Endothelial cell of umbilical vein (primary cell): Measurements from ENCODE around the gene COQ6. TPM values are rescaled to one million over a fixed set of nuclear protein-coding genes. Genes with fewer than 3 reads are reported as not detected.

Experiments used
- BruUV-seq: library from RNA; stranded (reverse); fragments of 400-500 nt; replicated peaks from 2 replicates; lab custom pipeline; 2021; lab: Mats Ljungman, UMichigan
- CTCF ChIA-PET: fragments of 300-600, 350-600 bp; sonication (Branson Sonifier 250); formaldehyde crosslinking; loops from one replicate; lab custom pipeline; 2021; ENCODE audit warnings: antibody characterized with exemption, inconsistent platforms; lab: Charles Lee
- POLR2A ChIA-PET: fragments of 300-600, 350-600 bp; sonication (Branson Sonifier 250); formaldehyde crosslinking; loops from one replicate; lab custom pipeline; 2021; ENCODE audit warnings: antibody characterized with exemption, inconsistent platforms; lab: Charles Lee
- DNase-seq: peaks from one replicate; pipeline ENCODE4 v3.0.0-alpha.2; 2011; ENCODE audit warnings: low read depth, low spot score
- FAIRE-seq: peaks from 2 replicates; lab custom pipeline; 2011; peaks lifted over from hg19 to GRCh38; lab: Jason Lieb, UNC
- H2AFZ ChIP-seq: 2 replicates; pipeline ENCODE4 v1.6.0; 2012; ENCODE audit warnings: low read depth, low read length, control low read depth, inconsistent platforms
- H3K27ac ChIP-seq: 2 replicates; pipeline ENCODE4 v1.5.1; 2011; ENCODE audit warnings: low read depth, mild to moderate bottlenecking, control low read depth, low read length, moderate library complexity; ENCODE audit not compliant: insufficient read depth
- H3K27me3 ChIP-seq, 2 experiments: 2 replicates each; pipeline versions ENCODE4 v1.6.0 to v1.6.1; 2011; ENCODE audit warnings: low read length in 2 of 2, mixed read lengths in 1 of 2; ENCODE audit not compliant: control insufficient read depth in 2 of 2, insufficient read depth in 2 of 2
- H3K36me3 ChIP-seq, 2 experiments: 2 replicates in 1 of 2; 3 replicates in 1 of 2; pipeline ENCODE4 v1.5.1; 2011; ENCODE audit warnings: low read length in 2 of 2, mild to moderate bottlenecking in 1 of 2, moderate library complexity in 1 of 2; ENCODE audit not compliant: control insufficient read depth in 2 of 2, insufficient read depth in 2 of 2; ENCODE audit errors: extremely low read depth in 1 of 2
- H3K4me1 ChIP-seq: 3 replicates; pipeline ENCODE4 v1.5.1; 2011; ENCODE audit warnings: mild to moderate bottlenecking, low read length; ENCODE audit not compliant: control insufficient read depth, insufficient read depth; ENCODE audit errors: extremely low read depth
- H3K4me2 ChIP-seq: 2 replicates; pipeline ENCODE4 v1.6.1; 2011; ENCODE audit warnings: low read length, control low read depth, mixed read lengths; ENCODE audit not compliant: insufficient read depth
- H3K4me3 ChIP-seq, 3 experiments: fragments of 200-600 bp in 1 of 3; sonication (generic), shearing (Covaris generic) in 1 of 3; replicated peaks in 1 of 3; 2 replicates each; pipeline ENCODE4 v1.5.1; 2011 to 2016; ENCODE audit warnings: control low read depth in 3 of 3, low read length in 3 of 3, mild to moderate bottlenecking in 2 of 3, inconsistent platforms in 1 of 3, low read depth in 1 of 3, moderate library complexity in 1 of 3; ENCODE audit not compliant: insufficient read depth in 1 of 3
- H3K79me2 ChIP-seq: 2 replicates; pipeline ENCODE4 v1.6.0; 2012; ENCODE audit warnings: low read length, inconsistent platforms; ENCODE audit not compliant: control insufficient read depth, insufficient read depth
- H3K9ac ChIP-seq: replicated peaks from 2 replicates; pipeline ENCODE3; 2011; ENCODE audit warnings: low read length, control low read depth; ENCODE audit not compliant: insufficient read depth; ENCODE audit errors: extremely low read depth
- H3K9me1 ChIP-seq: replicated peaks from 3 replicates; pipeline ENCODE4 v1.6.0; 2011; ENCODE audit warnings: mild to moderate bottlenecking, low read length; ENCODE audit not compliant: control insufficient read depth, insufficient read depth; ENCODE audit errors: extremely low read depth
- H3K9me3 ChIP-seq: replicated peaks from 2 replicates; pipeline ENCODE4 v1.5.1; 2012; ENCODE audit warnings: low read length, inconsistent platforms; ENCODE audit not compliant: control insufficient read depth, insufficient read depth
- H4K20me1 ChIP-seq: replicated peaks from 2 replicates; pipeline ENCODE3; 2011; ENCODE audit warnings: mild to moderate bottlenecking, low read length; ENCODE audit not compliant: control insufficient read depth, insufficient read depth; ENCODE audit errors: extremely low read depth
- CTCF ChIP-seq, 2 donors: IDR thresholded peaks; 1 replicate in 1 of 2; 2 replicates in 1 of 2; pipeline ENCODE4 v1.5.1; 2011; ENCODE audit warnings: low read length in 2 of 2, mild to moderate bottlenecking in 2 of 2, moderate library complexity in 2 of 2, control low read depth in 1 of 2, inconsistent platforms in 1 of 2, low read depth in 1 of 2; ENCODE audit not compliant: insufficient read depth in 1 of 2; ENCODE audit errors: extremely low read depth in 1 of 2
- EZH2 ChIP-seq: IDR thresholded peaks from 2 replicates; pipeline ENCODE4 v1.6.1; 2012; ENCODE audit warnings: borderline replicate concordance, low read depth, mild to moderate bottlenecking, moderate library complexity, low read length, inconsistent platforms; ENCODE audit not compliant: severe bottlenecking
- FOS ChIP-seq: IDR thresholded peaks from 2 replicates; pipeline ENCODE4 v1.6.1; 2011; ENCODE audit warnings: mild to moderate bottlenecking, low read length, moderate library complexity, borderline replicate concordance; ENCODE audit not compliant: insufficient read depth
- GATA2 ChIP-seq: IDR thresholded peaks from 2 replicates; pipeline ENCODE4 v1.7.0; 2011; ENCODE audit warnings: low read depth, mild to moderate bottlenecking, moderate library complexity, mixed read lengths, low read length; ENCODE audit not compliant: insufficient read length, insufficient read depth
- JUN ChIP-seq: IDR thresholded peaks from 2 replicates; pipeline ENCODE4 v1.6.1; 2011; ENCODE audit warnings: borderline replicate concordance, low read depth; ENCODE audit not compliant: insufficient read length, insufficient read depth
- MAX ChIP-seq: IDR thresholded peaks from 2 replicates; pipeline ENCODE4 v1.6.1; 2011; ENCODE audit not compliant: insufficient read depth, insufficient read length
- MYC ChIP-seq: IDR thresholded peaks from one replicate; pipeline ENCODE4 v1.6.1; 2011; ENCODE audit warnings: mild to moderate bottlenecking, low read depth, low read length
- POLR2A ChIP-seq: IDR thresholded peaks from 2 replicates; pipeline ENCODE4 v1.6.1; 2012; ENCODE audit warnings: low read depth, mild to moderate bottlenecking, control low read depth, low read length
- POLR2AphosphoS5 ChIP-seq: IDR thresholded peaks from 2 replicates; pipeline ENCODE4 v1.6.1; 2012; ENCODE audit warnings: low read depth, mild to moderate bottlenecking, control low read depth, low read length, moderate library complexity; ENCODE audit not compliant: insufficient read depth
- dilution Hi-C: fragments of 300-500 bp; cut with MboI; formaldehyde crosslinking; loops from one replicate; pipeline ENCODE4 v1.15.0; 2019; ENCODE audit warnings: low sequenced_read_pairs; ENCODE audit not compliant: extremely low pct_ligation_motif_present
- intact Hi-C: fragments of 100-400 bp; cut with micrococcal nuclease; formaldehyde crosslinking; loops from one replicate; pipeline ENCODE4 v1.10.0; 2022
- polyA plus RNA-seq, 4 experiments: library from polyadenylated mRNA; depleted of rRNA in 3 of 4; stranded (reverse) in 3 of 4; unstranded in 1 of 4; fragments of >200 nt; gene quantifications; 2 replicates each; pipeline versions ENCODE4 v1.2.1 to v1.2.3, GENCODE V29; 2011 to 2012; ENCODE audit warnings: missing spikeins in 1 of 4
- total RNA-seq: library from RNA; stranded (reverse); gene quantifications from 2 replicates; pipeline ENCODE4 v1.2.3, GENCODE V29; 2021

Gene COQ6
- total and polyA plus RNA-seq, 2 donors (not counting 3 experiments of a cell fraction or from before 2014, with no cell fraction given), result 20.7 to 35.3 TPM

- Histone ChIP-seq H3K79me2 (peaks cover 2% of the 10 kb centered on the region), H3K9me1 (no peaks in the 10 kb centered on the region), H2AFZ (no peak overlapping the region), H3K9ac (no peak overlapping the region), H3K27ac (no peak overlapping the region), H3K27me3 (no peaks in the 10 kb centered on the region), H3K4me1 (no peaks in the 10 kb centered on the region), H3K4me3 (no peak overlapping the region), H3K9me3 (no peaks in the 10 kb centered on the region), H3K36me3 (peaks cover 14 to 24% of the 10 kb centered on the region in 2 experiments), H4K20me1 (no peaks in the 10 kb centered on the region), H3K4me2 (no peak overlapping the region)
- intact Hi-C loops, result no loop called here
- FAIRE-seq (no peak), DNase-seq (no peak)
- ChIA-PET POLR2A (no interaction called here), CTCF (no interaction called here)
- TF ChIP-seq EZH2 (no peak), GATA2 (no peak), MYC (no peak), POLR2A (no peak), JUN (no peak), MAX (no peak), FOS (no peak), POLR2AphosphoS5 (no peak), CTCF (IDR thresholded peaks at IDR 0.05; ENCODE audit: extremely low read depth in 1 of 2, insufficient read depth in 1 of 2, low read depth in 1 of 2, low read length in 2 of 2) (no peak)
- BruUV-seq, result no TSS peak
- dilution Hi-C loops, result no loop called here
Measured at GRCh38 chr14:73903028-73903427, 47.1 kb upstream of the COQ6 start.
